ENCODE results near the gene MAP4K1.
"Not testable (repeated sequence)": the region's sequence is repeated elsewhere in the genome, so short reads cannot be mapped to it uniquely, and the experiment has no call there.

Gene MAP4K1

GRCh38 chr19:38583219-38583984 is 34.4 kb downstream of the MAP4K1 start:
- H3K9ac ChIP-seq (ENCODE audit: low read length) = no peak overlapping the region
- H3K4me3 ChIP-seq (ENCODE audit: low read length) = no peak overlapping the region
- peak; percentile 66 for DNase-seq
- no peaks in the 10 kb centered on the region for H3K79me2 ChIP-seq (ENCODE audit: low read length)
- no peaks in the 10 kb centered on the region for H3K36me3 ChIP-seq (replicated peaks; ENCODE audit: insufficient read depth, low read length)
- peak overlapping the region; percentile 18 for H3K4me2 ChIP-seq (ENCODE audit: low read depth, low read length)
- TF ChIP-seq EZH2phosphoT487 (IDR thresholded peaks at IDR 0.05; ENCODE audit: low read length) = no peak
- TF ChIP-seq, protein P1, sequence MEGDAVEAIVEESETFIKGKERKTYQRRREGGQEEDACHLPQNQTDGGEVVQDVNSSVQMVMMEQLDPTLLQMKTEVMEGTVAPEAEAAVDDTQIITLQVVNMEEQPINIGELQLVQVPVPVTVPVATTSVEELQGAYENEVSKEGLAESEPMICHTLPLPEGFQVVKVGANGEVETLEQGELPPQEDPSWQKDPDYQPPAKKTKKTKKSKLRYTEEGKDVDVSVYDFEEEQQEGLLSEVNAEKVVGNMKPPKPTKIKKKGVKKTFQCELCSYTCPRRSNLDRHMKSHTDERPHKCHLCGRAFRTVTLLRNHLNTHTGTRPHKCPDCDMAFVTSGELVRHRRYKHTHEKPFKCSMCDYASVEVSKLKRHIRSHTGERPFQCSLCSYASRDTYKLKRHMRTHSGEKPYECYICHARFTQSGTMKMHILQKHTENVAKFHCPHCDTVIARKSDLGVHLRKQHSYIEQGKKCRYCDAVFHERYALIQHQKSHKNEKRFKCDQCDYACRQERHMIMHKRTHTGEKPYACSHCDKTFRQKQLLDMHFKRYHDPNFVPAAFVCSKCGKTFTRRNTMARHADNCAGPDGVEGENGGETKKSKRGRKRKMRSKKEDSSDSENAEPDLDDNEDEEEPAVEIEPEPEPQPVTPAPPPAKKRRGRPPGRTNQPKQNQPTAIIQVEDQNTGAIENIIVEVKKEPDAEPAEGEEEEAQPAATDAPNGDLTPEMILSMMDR (IDR thresholded peaks at IDR 0.05; ENCODE audit: low read length) = no peak
- no peak for TF ChIP-seq EZH2 (optimal IDR thresholded peaks at IDR 0.05; ENCODE audit: low read depth, low read length)
- peaks cover 7% of the 10 kb centered on the region for H3F3A ChIP-seq (ENCODE audit: insufficient read depth, low read length)
- H3K9me3 ChIP-seq (replicated peaks; ENCODE audit: insufficient read depth, low read length) = no peaks in the 10 kb centered on the region
- H3K9me2 ChIP-seq (replicated peaks; ENCODE audit: insufficient read depth, low read length) = no peaks in the 10 kb centered on the region
- peak overlapping the region; percentile 22; the same call in 1 of the 2 replicates for H3K27ac ChIP-seq (ENCODE audit: low read length)
- H3K4me1 ChIP-seq (ENCODE audit: low read length) = peaks cover 5% of the 10 kb centered on the region
- 0 out of 2 replicates have a peak overlapping the region, but pooled peaks have one; percentile 1 for H2AFZ ChIP-seq (ENCODE audit: low read length)
- 0 out of 2 replicates have a peak, but pooled peaks cover 16% of the 10 kb centered on the region for H3K27me3 ChIP-seq (replicated peaks; ENCODE audit: insufficient read depth, low read length)
- no peaks in the 10 kb centered on the region for H4K20me1 ChIP-seq (ENCODE audit: insufficient read depth, low read length)

DNA sequence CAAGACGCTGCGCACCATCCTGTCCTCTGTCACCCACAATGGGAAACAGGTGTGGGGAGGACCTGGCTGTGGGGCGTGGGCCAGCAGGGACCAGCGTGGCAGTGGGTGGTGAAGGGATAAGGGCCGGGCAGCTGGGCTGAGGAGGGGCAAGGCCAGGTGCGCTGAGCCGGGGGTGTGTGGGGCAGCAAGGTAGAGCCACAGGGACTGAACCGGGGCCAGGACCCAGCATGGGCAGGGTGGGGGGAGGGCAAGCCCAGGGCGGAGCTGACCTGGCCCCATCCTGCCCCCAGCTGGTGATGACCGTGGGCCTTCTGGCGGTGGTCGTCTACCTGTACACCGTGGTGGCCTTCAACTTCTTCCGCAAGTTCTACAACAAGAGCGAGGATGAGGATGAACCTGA is 37.7 kb downstream of the MAP4K1 start:
- H3K9me2 ChIP-seq (replicated peaks; ENCODE audit: insufficient read depth, low read length) = no peaks in the 10 kb centered on the region
- no peak overlapping the region for H3K4me3 ChIP-seq (ENCODE audit: low read length)
- peaks cover 24% of the 10 kb centered on the region; the same call in 1 of the 2 replicates for H3K27me3 ChIP-seq (replicated peaks; ENCODE audit: insufficient read depth, low read length)
- no peak for DNase-seq
- no peak overlapping the region for H3K9ac ChIP-seq (ENCODE audit: low read length)
- peaks cover 7% of the 10 kb centered on the region for H3F3A ChIP-seq (ENCODE audit: insufficient read depth, low read length)
- H4K20me1 ChIP-seq (ENCODE audit: insufficient read depth, low read length) = no peaks in the 10 kb centered on the region
- no peak overlapping the region for H3K4me2 ChIP-seq (ENCODE audit: low read depth, low read length)
- peaks cover 5% of the 10 kb centered on the region for H3K4me1 ChIP-seq (ENCODE audit: low read length)
- no peak overlapping the region for H3K27ac ChIP-seq (ENCODE audit: low read length)
- H3K36me3 ChIP-seq (replicated peaks; ENCODE audit: insufficient read depth, low read length) = no peaks in the 10 kb centered on the region
- H3K79me2 ChIP-seq (ENCODE audit: low read length) = no peaks in the 10 kb centered on the region
- H3K9me3 ChIP-seq (replicated peaks; ENCODE audit: insufficient read depth, low read length) = no peaks in the 10 kb centered on the region
- TF ChIP-seq, protein P1 (IDR thresholded peaks at IDR 0.05; ENCODE audit: low read length) = no peak
- TF ChIP-seq EZH2 (optimal IDR thresholded peaks at IDR 0.05; ENCODE audit: low read depth, low read length) (no peak), EZH2phosphoT487 (IDR thresholded peaks at IDR 0.05; ENCODE audit: low read length) (no peak)
- H2AFZ ChIP-seq (ENCODE audit: low read length) = no peak overlapping the region

DNA sequence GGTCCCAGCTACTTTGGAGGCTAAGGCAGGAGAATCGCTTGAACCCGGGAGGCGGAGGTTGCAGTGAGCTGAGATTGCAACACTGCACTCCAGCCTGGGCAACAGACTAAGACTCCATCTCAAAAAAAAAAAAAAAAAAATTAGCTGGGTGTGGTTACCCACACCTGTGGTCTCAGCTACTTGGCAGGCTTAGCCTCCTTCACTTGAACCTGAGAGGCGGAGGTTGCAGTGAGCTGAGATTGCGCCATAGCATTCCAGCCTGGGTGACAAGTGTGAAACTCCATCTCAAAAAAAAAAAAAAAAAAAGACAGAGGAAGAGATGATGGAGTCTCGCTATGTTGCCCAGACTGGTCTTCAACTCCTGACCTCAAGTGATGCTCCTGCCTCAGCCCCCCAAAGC is 38.4 kb downstream of the MAP4K1 start:
- H3K4me3 ChIP-seq (ENCODE audit: low read length); H2AFZ ChIP-seq (ENCODE audit: low read length); H4K20me1 ChIP-seq (ENCODE audit: insufficient read depth, low read length); H3K36me3 ChIP-seq (replicated peaks; ENCODE audit: insufficient read depth, low read length); H3K9me2 ChIP-seq (replicated peaks; ENCODE audit: insufficient read depth, low read length); H3K4me2 ChIP-seq (ENCODE audit: low read depth, low read length); H3K4me1 ChIP-seq (ENCODE audit: low read length); DNase-seq; H3K27ac ChIP-seq (ENCODE audit: low read length); H3K9me3 ChIP-seq (replicated peaks; ENCODE audit: insufficient read depth, low read length); H3K9ac ChIP-seq (ENCODE audit: low read length); H3F3A ChIP-seq (ENCODE audit: insufficient read depth, low read length); H3K79me2 ChIP-seq (ENCODE audit: low read length): not testable (repeated sequence)
- peaks cover 24% of the 10 kb centered on the region; the same call in 1 of the 2 replicates for H3K27me3 ChIP-seq (replicated peaks; ENCODE audit: insufficient read depth, low read length)

GRCh38 chr19:38577826-38578225 is 39.9 kb downstream of the MAP4K1 start:
- H3K9me3 ChIP-seq (replicated peaks; ENCODE audit: insufficient read depth, low read length) = no peaks in the 10 kb centered on the region
- no peaks in the 10 kb centered on the region for H3F3A ChIP-seq (ENCODE audit: insufficient read depth, low read length)
- H3K9me2 ChIP-seq (replicated peaks; ENCODE audit: insufficient read depth, low read length) = no peaks in the 10 kb centered on the region
- H3K4me1 ChIP-seq (ENCODE audit: low read length) = no peaks in the 10 kb centered on the region
- no peaks in the 10 kb centered on the region for H3K79me2 ChIP-seq (ENCODE audit: low read length)
- H3K36me3 ChIP-seq (replicated peaks; ENCODE audit: insufficient read depth, low read length) = no peaks in the 10 kb centered on the region
- DNase-seq = no peak
- H3K4me3 ChIP-seq (ENCODE audit: low read length) = no peak overlapping the region
- H2AFZ ChIP-seq (ENCODE audit: low read length) = no peak overlapping the region
- no peak overlapping the region for H3K4me2 ChIP-seq (ENCODE audit: low read depth, low read length)
- H3K9ac ChIP-seq (ENCODE audit: low read length) = no peak overlapping the region
- no peaks in the 10 kb centered on the region for H4K20me1 ChIP-seq (ENCODE audit: insufficient read depth, low read length)
- peaks cover 24% of the 10 kb centered on the region; the same call in 1 of the 2 replicates for H3K27me3 ChIP-seq (replicated peaks; ENCODE audit: insufficient read depth, low read length)
- no peak overlapping the region for H3K27ac ChIP-seq (ENCODE audit: low read length)
- TF ChIP-seq EZH2 (optimal IDR thresholded peaks at IDR 0.05; ENCODE audit: low read depth, low read length) (no peak), EZH2phosphoT487 (IDR thresholded peaks at IDR 0.05; ENCODE audit: low read length) (no peak)
- TF ChIP-seq, protein P1 (IDR thresholded peaks at IDR 0.05; ENCODE audit: low read length) = no peak

Data from MM.1S (cell line).